ENCODE data around the gene ABRAXAS1. TPM values are rescaled to one million over a fixed set of nuclear protein-coding genes. Genes with fewer than 3 reads are reported as not detected.

The ABRAXAS1 gene
- total RNA-seq, result 10.1 and 15.3 TPM in 2 replicates

DNA sequence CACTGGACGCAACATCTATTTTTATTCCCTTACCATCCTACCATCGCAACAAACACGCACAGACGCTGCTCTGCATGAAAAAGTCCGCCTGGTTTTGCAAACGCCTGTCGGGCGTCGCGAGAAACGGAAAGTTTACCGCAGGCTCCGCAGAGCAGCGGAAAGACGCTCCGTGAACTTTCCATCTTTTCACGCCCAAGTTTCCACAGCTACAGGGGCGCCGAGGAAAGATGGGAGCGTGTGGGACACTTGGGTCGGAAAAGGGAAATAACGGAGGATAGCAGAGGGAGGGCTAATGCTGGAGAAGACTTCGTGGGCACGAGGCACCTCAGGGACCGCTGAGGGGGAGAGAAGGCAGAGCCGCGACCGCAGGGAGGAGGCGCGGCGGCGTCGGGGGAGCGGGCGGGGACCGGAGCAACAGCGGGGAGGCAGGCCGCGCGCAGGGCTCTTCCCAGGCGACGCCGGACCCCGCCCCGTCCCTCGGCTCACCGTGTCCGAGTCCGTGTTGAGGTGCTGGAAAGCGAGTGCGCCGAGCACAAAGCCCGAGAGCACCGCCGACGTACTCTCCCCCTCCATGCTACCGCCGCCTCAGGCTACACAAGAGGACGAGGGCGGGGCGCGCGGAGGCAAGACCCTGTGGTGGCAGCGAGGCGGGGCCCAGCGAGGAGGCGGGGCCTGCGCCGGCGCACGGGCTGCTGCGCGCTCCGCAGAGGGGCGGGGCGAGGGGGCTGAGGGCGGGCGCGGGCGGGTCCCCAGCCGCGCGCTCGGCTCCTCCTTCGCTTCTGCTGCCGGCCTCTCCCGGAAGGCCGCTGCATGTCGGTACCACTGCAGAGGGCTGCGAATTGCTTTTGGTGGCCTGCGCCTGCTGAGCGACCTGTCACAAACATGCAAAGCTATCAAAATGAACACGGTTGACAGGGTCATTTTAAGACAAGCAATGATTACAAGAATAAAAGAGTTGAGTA lies at the start of gene ABRAXAS1:
Gene ABRAXAS1, minus strand, starts transcription at position 601 of the 962 bp plus-strand sequence. Its CDS starts 28 bp downstream, at position 573.

GRCh38 chr4:83455281-83456183 lies 29.4 kb downstream of the ABRAXAS1 start, which contains the start of the genes HELQ and MRPS18C:
Gene HELQ (minus strand): TSS chr4:83455823. CDS start chr4:83455693, 130 bp downstream.
Gene MRPS18C (plus strand): TSS chr4:83456058. CDS start chr4:83456078, 20 bp downstream.

Other genes with a start within 250 kb of the ABRAXAS1 start
- 5.3 and 6.8 TPM in 2 replicates for gene COQ2, start 200.3 kb downstream of the ABRAXAS1 start, total RNA-seq
- 0.30 and 0.32 TPM in 2 replicates for gene HPSE, start 150.3 kb downstream of the ABRAXAS1 start, total RNA-seq
- 12.2 and 17.8 TPM in 2 replicates for gene HELQ, start 29.3 kb downstream of the ABRAXAS1 start, total RNA-seq
- 12.5 and 16.6 TPM in 2 replicates for gene MRPS18C, start 29.0 kb downstream of the ABRAXAS1 start, total RNA-seq
- gene GPAT3, start 51.0 kb upstream of the ABRAXAS1 start, total RNA-seq, result 2.7 and 8.5 TPM in 2 replicates

Measured in smooth muscle cell of the umbilical artery (primary cell).